Mammary epithelial cell (primary cell): ENCODE measurements around the gene TFEB.

ENCODE experiments used
- CTCF ChIP-seq, 2 donors: IDR thresholded peaks in 1 of 2; conservative IDR thresholded peaks in 1 of 2; 2 replicates each; pipeline ENCODE4 v1.5.1; 2011 to 2012; ENCODE audit warnings: inconsistent platforms in 2 of 2, low read length in 2 of 2, mild to moderate bottlenecking in 2 of 2, control low read depth in 1 of 2, low read depth in 1 of 2; ENCODE audit not compliant: insufficient read depth in 1 of 2; ENCODE audit errors: extremely low read depth in 1 of 2
- EZH2 ChIP-seq: IDR thresholded peaks from 2 replicates; pipeline ENCODE4 v1.6.1; 2012; ENCODE audit warnings: low read length, inconsistent platforms, borderline replicate concordance

- TF ChIP-seq CTCF (conservative IDR thresholded peaks at IDR 0.05 in 1 of 2, IDR thresholded peaks at IDR 0.05 in 1 of 2; ENCODE audit: extremely low read depth in 1 of 2, insufficient read depth in 1 of 2, low read depth in 1 of 2, low read length in 2 of 2) (no peak), EZH2 (no peak)
These were observed 39.6 kb downstream of the TFEB start for GRCh38 chr6:41695825-41696224.
